Spleen (tissue), 7 donors: ENCODE measurements around the gene PKM.

Experiments used
- CTCF ChIP-seq, 11 experiments: fragments of 200-600 bp in 7 of 11; fragments of 450-650 bp in 4 of 11; sonication (generic) in 4 of 11; IDR thresholded peaks in 8 of 11; conservative IDR thresholded peaks in 3 of 11; 1 replicate in 7 of 11; 2 replicates in 4 of 11; pipeline versions ENCODE4 v1.4.0 to v1.8.0; 2016 to 2021; ENCODE audit warnings: antibody characterized with exemption in 11 of 11, inconsistent platforms in 4 of 11, mild to moderate bottlenecking in 1 of 11
- POLR2A ChIP-seq, 3 donors: fragments of 450-650 bp; IDR thresholded peaks; one replicate each; pipeline ENCODE4 v1.5.1; 2017; ENCODE audit warnings: antibody characterized with exemption in 3 of 3, mild to moderate bottlenecking in 1 of 3
- POLR2AphosphoS5 ChIP-seq, 3 donors: sonication (generic); formaldehyde crosslinking; IDR thresholded peaks; one replicate each; pipeline ENCODE4 v1.5.1; 2017; ENCODE audit warnings: antibody characterized with exemption in 3 of 3
- donor health status: DM: no; HTN: no; CAD: no; lungs with moderate emphysema.
- donor health status: DM: no; HTN: no; CAD: no.
- donor health status: DM: no; HTN: no; CAD: no.

- TF ChIP-seq CTCF (IDR thresholded peaks at IDR 0.05 in 8 of 11, conservative IDR thresholded peaks at IDR 0.05 in 3 of 11) (no peak), POLR2A (IDR thresholded peaks at IDR 0.05) (no peak), POLR2AphosphoS5 (IDR thresholded peaks at IDR 0.05) (no peak)
Observed at GRCh38 chr15:72163719-72164118, 67.3 kb downstream of the PKM start.
